ENCODE measurements around the gene ZMYND8. TPM values are rescaled to one million over a fixed set of nuclear protein-coding genes. Genes with fewer than 3 reads are reported as not detected.

Gene ZMYND8
- total and polyA plus RNA-seq, 10 of the 15 experiments (the other 5 are each of a cell fraction or from before 2014, with no cell fraction given), result 12.9 to 54.8 (median 23.1) TPM

DNA sequence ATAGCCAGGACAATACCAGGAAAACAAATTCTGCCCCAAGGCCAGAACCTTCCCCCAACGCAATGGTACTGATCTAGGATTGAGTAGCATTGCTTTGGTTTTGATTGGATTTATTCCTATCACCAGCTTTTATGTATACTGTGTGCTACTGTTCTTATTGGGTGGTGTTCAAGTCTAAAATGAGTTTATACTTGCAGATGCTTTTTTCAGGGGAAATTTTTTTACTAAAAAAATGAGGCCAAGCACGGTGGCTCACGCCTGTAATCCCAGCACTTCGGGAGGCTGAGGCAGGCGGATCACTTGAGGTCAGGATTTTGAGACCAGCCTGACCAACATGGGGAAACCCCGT lies 116.8 kb downstream of the ZMYND8 start:
- H3K79me2 ChIP-seq (ENCODE audit: control insufficient read depth, insufficient read depth, low read length), result no peaks in the 10 kb centered on the region; the same call in 1 of the 2 replicates
- DNase-seq (ENCODE audit: low read depth, low spot score), result no peak
- POLR2A ChIA-PET, result no interaction called here
- H3K36me3 ChIP-seq (ENCODE audit: control insufficient read depth in 2 of 2, insufficient read depth in 2 of 2, low read length in 1 of 2), result peaks cover 30 to 56% of the 10 kb centered on the region in 2 experiments
- H3K9ac ChIP-seq (ENCODE audit: control insufficient read depth, insufficient read depth, low read length), result no peak overlapping the region
- TF ChIP-seq ETV6 (conservative IDR thresholded peaks at IDR 0.05 in 1 of 2, IDR thresholded peaks at IDR 0.05 in 1 of 2; ENCODE audit: borderline replicate concordance in 1 of 2, low read depth in 1 of 2), result peak in 1 of 2 experiments; percentile 65; a peak in 1 of 4 replicates
- no peak for TF ChIP-seq GABPA (IDR thresholded peaks at IDR 0.05; ENCODE audit: low read depth)
- FAIRE-seq, result no peak
- H2AFZ ChIP-seq (ENCODE audit: control insufficient read depth, low read depth, low read length), result no peak overlapping the region
- peaks cover 5% of the 10 kb centered on the region for H4K20me1 ChIP-seq (ENCODE audit: control insufficient read depth, insufficient read depth)
- no peaks in the 10 kb centered on the region; the same call in 2 of the 3 replicates for H3K9me3 ChIP-seq (replicated peaks; ENCODE audit: control insufficient read depth, insufficient read depth, low read length)
- H3K4me3 ChIP-seq, result no peak overlapping the region
- H3K27me3 ChIP-seq (replicated peaks in 1 of 2; ENCODE audit: control insufficient read depth in 2 of 2, insufficient read depth in 2 of 2, low read length in 1 of 2), result no peaks in the 10 kb centered on the region
- in situ Hi-C loops (cut with MboI), result no loop called here
- intact Hi-C loops (cut with micrococcal nuclease; ENCODE audit: unreplicated experiment), result no loop called here
- no peak for ATAC-seq
- BruUV-seq (replicated peaks), result no TSS peak
- CTCF ChIA-PET, result no interaction called here
- WGBS (ENCODE audit: insufficient coverage, insufficient replicate concordance, low lambda C conversion rate, missing lambda C conversion rate), result 94% methylated on average over 6 of the region's 6 CpGs
- H3K4me1 ChIP-seq (ENCODE audit: control insufficient read depth, insufficient read depth, low read length), result no peaks in the 10 kb centered on the region
- RAD21 ChIA-PET (ENCODE audit: unreplicated experiment), result no interaction called here
- no peak overlapping the region for H3K4me2 ChIP-seq (ENCODE audit: control insufficient read depth, insufficient read depth)
- SMC1A ChIA-PET (ENCODE audit: uncharacterized antibody, unreplicated experiment), result no interaction called here
- no peak overlapping the region for H3K27ac ChIP-seq (ENCODE audit: control insufficient read depth, insufficient read depth)

DNA sequence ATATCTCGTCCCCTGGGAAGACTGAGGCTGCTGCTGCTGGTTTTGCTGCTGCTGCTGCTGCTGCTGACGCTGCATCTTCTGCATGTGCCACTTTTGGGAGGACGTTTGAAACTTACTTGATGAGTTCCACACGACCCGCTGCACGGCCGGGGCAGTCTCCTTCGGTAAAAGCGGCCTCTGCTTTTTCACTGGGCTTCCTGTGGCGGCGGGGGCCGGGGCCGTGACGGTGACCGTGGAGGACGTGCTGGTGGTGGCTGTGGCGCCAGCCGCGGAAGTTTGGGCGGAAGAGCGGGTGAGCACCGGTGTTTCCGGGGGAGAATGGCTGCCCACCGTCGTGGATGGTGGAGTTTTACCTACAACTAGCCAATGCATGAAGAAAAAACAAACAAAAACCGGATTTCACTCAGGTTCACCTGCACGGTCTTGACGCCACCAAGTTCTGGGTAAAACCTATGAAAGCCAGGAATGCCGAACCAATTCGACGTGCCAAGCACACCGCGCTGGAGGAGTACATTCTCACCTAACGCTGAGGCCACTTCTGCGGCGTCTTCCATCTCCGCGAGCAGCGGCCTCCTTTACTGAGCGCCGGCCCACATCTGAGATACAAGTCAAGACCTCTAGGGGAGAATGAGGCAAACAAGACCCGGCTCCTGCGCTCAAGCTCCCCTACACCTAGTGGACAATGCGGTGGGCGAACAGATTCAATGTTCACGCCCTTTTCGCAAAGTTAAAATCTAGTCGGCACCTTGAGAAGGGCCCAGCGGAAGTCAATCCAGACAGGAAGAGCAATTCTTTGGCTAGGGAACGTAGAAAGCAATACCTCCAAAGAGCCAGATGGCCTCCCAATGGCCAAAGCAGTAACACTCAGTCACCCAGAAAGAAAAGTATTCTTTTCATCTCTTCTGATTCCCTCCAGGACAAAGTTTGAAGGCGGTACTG lies 117.5 kb downstream of the ZMYND8 start:
- Histone ChIP-seq H4K20me1 (ENCODE audit: control insufficient read depth, insufficient read depth) (peaks cover under 1% of the 10 kb centered on the region), H3K79me2 (ENCODE audit: control insufficient read depth, insufficient read depth, low read length) (no peaks in the 10 kb centered on the region; the same call in 1 of the 2 replicates), H3K9me3 (replicated peaks; ENCODE audit: control insufficient read depth, insufficient read depth, low read length) (no peaks in the 10 kb centered on the region; the same call in 2 of the 3 replicates), H3K27me3 (replicated peaks in 1 of 2; ENCODE audit: control insufficient read depth in 2 of 2, insufficient read depth in 2 of 2, low read length in 1 of 2) (no peaks in the 10 kb centered on the region), H3K36me3 (ENCODE audit: control insufficient read depth in 2 of 2, insufficient read depth in 2 of 2, low read length in 1 of 2) (peaks cover 31 to 54% of the 10 kb centered on the region in 2 experiments), H3K9ac (ENCODE audit: control insufficient read depth, insufficient read depth, low read length) (no peak overlapping the region), H3K27ac (ENCODE audit: control insufficient read depth, insufficient read depth) (no peak overlapping the region), H3K4me3 (no peak overlapping the region), H3K4me1 (ENCODE audit: control insufficient read depth, insufficient read depth, low read length) (no peaks in the 10 kb centered on the region), H3K4me2 (ENCODE audit: control insufficient read depth, insufficient read depth) (no peak overlapping the region), H2AFZ (ENCODE audit: control insufficient read depth, low read depth, low read length) (no peak overlapping the region)
- ATAC-seq, result no peak
- no TSS peak for BruUV-seq (replicated peaks)
- DNase-seq (ENCODE audit: low read depth, low spot score), result no peak
- POLR2A ChIA-PET, result no interaction called here
- no peak for FAIRE-seq
- intact Hi-C loops (cut with micrococcal nuclease; ENCODE audit: unreplicated experiment), result no loop called here
- in situ Hi-C loops (cut with MboI), result no loop called here
- SMC1A ChIA-PET (ENCODE audit: uncharacterized antibody, unreplicated experiment), result no interaction called here
- CTCF ChIA-PET, result no interaction called here
- RAD21 ChIA-PET (ENCODE audit: unreplicated experiment), result no interaction called here
- WGBS (ENCODE audit: insufficient coverage, insufficient replicate concordance, low lambda C conversion rate, missing lambda C conversion rate), result 98% methylated on average over 51 of the region's 51 CpGs
- TF ChIP-seq, protein P1, sequence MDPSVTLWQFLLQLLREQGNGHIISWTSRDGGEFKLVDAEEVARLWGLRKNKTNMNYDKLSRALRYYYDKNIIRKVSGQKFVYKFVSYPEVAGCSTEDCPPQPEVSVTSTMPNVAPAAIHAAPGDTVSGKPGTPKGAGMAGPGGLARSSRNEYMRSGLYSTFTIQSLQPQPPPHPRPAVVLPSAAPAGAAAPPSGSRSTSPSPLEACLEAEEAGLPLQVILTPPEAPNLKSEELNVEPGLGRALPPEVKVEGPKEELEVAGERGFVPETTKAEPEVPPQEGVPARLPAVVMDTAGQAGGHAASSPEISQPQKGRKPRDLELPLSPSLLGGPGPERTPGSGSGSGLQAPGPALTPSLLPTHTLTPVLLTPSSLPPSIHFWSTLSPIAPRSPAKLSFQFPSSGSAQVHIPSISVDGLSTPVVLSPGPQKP (IDR thresholded peaks at IDR 0.05; ENCODE audit: low read depth, low read length), result no peak
- TF ChIP-seq RBBP5 (conservative IDR thresholded peaks at IDR 0.05), result no peak
- TF ChIP-seq NFYB (IDR thresholded peaks at IDR 0.05; ENCODE audit: insufficient read depth, low read depth, low read length), result no peak
- TF ChIP-seq POU2F2 (IDR thresholded peaks at IDR 0.05; ENCODE audit: borderline replicate concordance, low read depth, low read length), result no peak
- TF ChIP-seq ZSCAN29 (IDR thresholded peaks at IDR 0.05), result no peak
- TF ChIP-seq REST (IDR thresholded peaks at IDR 0.05; ENCODE audit: low read depth, low read length), result no peak
- TF ChIP-seq RUNX3 (IDR thresholded peaks at IDR 0.05; ENCODE audit: low read length), result no peak
- no peak for TF ChIP-seq SIN3A (IDR thresholded peaks at IDR 0.05; ENCODE audit: low read depth, low read length)
- no peak for TF ChIP-seq NFXL1 (IDR thresholded peaks at IDR 0.05; ENCODE audit: borderline replicate concordance)
- no peak for TF ChIP-seq PAX5 (IDR thresholded peaks at IDR 0.05; ENCODE audit: borderline replicate concordance, low read depth, low read length)

Data from GM12878 (cell line).